GM18520 (cell line): ENCODE data around the gene LY6G6D.
"Not testable (repeated sequence)": the region's sequence is repeated elsewhere in the genome, so short reads cannot be mapped to it uniquely, and the experiment has no call there.

Experiments
- ATAC-seq: cut with Tn5 transposase; IDR thresholded peaks from one replicate; pipeline ENCODE4 v1.9.1; 2021; ENCODE audit not compliant: unreplicated experiment

Gene LY6G6D

DNA sequence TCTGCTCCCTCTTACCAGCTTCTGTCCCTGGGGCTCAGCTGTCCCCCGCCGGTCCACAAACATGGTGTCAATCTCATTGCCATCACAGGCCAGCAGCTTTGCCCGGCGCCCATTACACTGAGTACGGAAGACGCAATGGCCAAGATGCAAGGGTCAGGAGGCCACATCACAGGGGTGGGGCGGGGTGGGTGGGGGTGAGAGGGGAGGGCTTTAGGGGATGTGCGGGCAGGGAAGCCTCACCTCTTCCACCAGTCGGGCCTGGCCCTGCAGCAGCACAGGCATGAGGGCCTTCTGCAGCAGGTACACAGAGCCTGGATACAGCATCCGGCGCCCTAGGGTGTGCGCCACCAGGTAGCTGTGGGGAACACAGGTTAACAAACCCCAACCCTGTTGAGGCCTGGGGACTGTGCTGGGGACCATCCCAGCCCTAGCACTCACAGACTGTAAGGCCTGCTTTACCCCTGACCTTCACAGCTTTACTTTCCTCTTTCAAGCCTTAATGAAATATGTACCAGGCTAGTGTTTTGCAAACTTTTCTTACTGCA, 23.5 kb upstream of the LY6G6D start:
- ATAC-seq = no peak

DNA sequence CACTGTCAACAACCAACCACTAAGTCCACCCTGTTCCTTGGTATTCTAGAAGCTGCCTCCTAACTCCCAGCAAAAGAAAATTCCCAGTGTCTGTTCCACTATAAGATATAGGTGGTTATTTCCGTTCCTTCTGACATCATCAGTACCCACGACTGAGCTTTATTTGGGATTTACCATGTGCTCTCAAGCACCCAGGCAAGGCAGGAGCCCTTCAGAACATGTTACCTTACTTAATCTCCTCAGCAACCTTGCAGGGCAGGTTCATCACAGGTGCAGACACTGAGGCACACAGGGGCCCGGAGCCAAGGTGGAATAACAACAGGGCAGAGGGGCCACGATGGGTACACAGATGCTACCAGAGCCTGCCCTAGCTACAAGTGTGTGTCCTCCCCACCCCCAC, 22.8 kb upstream of the LY6G6D start:
- ATAC-seq = no peak

DNA sequence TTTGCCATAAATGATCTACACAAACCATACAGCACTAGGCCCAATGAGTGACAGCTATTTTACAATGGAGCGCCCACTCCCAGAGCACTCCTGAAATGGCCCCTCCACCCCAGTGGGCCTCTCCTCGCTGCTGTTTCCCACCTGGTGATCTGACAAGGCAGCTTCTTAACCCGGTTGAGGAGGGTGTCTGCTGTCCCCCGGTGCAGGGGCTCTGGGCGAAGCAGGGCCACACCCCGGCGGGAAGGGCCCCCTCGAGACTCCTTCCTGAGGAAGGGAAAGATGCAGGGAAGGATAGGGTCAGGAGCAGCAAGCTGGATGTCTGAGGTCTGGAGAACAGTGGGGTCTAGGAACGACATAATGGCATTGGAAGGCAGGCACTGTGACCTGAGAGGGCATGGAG, 22.3 kb upstream of the LY6G6D start:
- no peak for ATAC-seq

DNA sequence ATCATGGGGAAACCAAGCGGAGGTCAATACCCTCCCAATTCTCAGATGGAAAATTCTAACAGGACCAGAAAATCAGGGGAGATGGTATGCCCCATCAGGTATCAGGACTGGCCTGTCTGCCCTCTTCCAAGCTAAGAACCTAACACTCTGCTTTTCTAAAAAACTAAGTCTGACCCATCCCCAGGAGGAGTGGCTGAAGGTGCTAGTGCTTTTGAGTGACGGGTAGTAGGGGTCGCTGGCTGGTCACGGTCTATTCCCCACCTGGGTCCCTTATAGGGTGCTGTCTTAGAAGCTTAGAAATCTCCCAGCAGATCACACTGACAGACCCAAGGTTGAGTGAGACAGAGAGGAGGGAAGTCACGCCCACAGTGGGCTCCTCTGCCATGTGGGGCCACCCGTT, 21.6 kb upstream of the LY6G6D start:
- ATAC-seq = no peak

DNA sequence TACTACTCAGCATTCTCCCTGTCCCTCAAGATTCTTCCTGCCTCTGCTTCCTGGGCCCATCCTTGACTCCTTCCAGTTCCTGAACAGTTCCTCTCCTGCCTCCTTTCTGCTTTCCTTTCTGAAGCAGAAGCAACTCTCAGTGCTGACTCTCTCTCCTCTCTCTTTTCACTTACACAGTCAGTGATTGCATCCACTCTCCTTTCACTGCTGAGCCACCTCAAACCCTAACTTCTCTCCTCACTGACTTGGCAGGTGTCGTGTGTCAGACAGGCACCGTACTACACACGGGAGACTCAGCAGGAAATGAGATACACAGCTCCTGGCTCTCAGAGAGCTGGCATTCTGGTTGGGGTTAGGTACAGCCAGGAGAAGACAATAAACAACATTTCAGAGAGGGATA, 17.6 kb upstream of the LY6G6D start:
- no peak for ATAC-seq

DNA sequence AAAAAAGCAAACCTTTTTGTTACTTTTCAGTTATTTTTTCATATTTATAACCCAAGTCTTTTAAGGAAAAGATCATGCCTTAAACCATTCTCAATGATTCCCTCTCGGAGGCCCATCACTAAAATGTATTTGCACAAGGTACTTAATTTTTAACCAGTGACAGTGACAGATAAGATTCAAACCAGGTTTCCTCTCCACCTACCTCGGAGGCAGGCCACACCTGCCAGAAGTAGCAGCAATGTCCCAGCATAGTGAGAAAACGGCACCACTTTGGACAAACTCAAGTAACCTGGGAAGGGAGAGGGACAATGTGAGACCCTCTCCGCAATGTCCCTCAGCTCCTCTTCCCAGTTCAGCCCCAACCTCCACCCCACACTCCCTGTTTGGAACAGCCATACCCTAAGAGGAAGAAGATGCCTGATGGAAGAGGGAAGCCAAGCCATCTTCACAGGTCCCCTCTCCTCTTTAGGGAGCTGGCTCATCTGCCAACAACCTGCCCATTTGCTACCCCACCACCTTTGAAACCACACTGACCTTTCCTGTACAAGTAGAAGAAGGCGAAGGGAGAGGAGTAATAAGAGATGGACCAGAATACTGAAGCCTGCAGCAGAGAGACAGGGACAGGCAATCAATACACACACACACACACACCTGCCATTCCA, 14.3 kb upstream of the LY6G6D start:
- ATAC-seq = no peak

DNA sequence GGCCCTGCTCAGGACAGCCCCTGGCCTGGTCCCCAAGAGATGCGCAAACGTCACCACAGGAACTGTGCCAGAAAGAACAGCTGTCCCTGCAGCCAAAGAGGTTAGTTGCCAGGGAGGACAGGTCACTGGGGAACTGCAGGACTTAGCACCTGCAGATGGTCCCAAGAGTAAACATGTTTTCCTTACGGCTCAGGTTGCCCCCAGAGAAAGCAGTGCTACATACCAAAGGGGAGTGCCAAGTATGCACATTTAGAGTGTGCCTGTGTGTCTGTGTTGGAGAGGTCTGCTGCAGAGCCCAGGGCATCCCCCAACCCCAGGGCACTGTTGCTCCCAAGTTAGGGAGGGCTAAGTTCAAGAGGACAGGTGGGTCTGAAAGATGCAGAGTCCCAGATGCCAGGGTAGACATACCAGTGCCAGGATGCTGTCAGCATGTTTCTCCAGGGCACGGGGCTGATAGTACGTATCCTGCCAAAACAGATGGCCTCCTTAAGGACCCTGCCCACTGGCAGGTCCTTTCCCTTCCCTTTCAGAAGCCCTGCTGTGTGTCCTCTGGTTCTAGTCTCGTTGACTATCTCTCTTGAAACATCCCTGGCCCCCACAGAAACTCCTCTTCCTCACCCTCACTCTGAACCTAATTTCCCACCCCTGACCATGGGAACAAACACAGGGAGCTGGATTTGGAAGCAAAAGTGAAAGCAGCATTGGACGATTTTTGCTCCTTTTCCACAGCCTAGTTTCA, 13.3 kb upstream of the LY6G6D start:
- ATAC-seq = no peak

DNA sequence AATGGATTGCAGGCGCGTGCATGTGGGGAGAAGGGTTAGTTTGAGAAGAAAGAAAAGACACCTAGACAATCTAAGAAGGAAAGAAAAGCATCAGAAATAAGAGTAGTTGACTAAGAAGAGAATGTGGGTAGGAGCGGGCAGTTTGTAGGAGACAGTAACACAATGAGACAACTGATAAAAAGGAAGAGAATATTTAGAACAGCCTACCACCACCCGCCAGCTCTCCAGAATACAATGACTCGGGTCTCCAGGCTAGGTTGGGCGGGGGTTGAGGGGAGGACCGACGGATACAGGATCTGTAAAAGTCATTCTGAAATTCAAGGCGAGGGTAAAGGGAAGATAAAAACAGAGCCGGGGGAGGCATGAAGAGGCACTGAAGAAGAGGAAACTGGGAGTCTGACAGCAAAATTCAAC, 12.7 kb upstream of the LY6G6D start:
- no peak for ATAC-seq

DNA sequence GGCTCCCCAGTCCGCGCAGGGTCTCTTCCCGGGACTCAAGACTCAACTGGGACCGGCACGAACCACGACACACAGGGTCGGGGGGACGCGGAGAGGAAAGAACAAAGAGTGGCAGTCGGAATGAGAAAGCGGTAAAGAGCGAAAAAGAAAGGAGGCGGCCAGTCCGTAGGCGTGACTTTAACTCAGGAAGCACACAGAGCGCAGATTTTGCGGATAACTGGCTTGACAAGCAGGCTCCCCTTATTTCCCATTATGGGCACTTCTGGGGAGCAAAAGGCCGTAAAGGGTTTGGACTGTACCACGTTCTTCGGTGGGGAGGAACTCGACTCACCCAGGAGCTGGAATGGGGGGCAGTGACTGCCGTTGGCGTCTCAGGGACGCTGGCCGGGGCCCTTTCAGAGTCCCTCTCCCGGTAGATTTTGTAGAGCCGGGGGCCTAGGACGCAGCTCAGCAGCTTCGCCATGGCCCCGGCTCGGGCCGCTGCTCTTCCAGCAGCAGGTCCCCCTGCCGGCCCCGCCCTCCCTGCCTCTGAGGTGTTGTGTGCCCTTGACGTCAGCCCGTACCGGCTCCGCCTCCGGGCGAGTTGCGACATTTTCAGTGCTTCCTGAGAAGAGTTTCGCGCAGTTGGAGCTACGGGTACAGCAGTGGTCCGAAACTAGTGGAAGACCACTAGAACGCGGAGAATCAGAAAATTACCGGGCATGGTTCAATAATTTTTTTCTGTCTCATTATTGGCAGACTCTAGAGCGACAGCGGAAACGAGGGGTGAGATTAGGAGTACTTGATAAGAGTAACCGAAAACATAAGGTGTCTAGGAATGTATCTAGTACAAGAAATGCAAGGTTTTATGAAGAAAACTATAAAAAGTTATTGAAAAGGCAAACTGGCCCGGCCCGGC, 12.1 kb upstream of the LY6G6D start, which contains the start of gene ABHD16A:
ABHD16A (minus strand) TSS at position 506 of the 898 bp plus-strand sequence; CDS start at position 463, 43 bp downstream.
- peak; percentile 80 for ATAC-seq

DNA sequence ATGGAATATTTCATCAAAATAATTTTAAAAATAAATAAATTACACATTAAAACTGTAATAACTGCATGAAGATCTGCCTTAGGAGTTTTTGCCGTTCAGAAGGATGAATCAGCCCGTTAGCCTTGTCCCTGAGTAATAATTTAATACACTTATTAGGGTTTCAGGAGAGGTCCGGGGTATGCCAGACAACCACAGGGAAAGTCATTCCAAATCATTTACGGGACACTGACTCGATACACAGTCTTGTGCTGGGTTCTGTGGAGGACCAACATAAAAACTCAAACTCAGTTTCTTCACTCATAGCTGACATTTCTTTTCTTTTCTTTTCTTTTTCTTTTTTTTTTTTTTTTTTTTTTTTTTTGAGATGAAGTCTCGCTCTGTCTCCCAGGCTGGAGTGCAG, 9.2 kb upstream of the LY6G6D start:
- no peak for ATAC-seq

DNA sequence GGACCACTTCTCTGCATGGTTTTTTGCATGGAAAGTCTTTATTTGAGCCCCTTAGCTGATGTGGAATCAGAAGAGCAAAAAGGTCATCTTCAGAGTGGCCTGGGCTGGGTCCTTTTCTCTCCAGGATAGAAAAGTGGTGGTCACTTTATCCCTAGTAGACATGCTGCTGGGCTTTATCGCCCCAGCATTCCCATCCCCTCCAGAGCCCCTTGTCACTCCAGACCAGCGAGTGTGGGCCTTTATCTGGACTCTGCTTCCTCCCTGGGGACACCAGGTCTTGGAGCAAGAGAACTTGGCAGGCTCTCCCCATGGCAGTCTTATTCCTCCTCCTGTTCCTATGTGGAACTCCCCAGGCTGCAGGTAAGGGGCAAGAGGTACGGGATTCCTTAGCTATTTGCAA, 8.5 kb upstream of the LY6G6D start, which contains the start of gene LY6G6F:
LY6G6F (plus strand) TSS at position 268 of the 400 bp plus-strand sequence; CDS start at position 309, 41 bp downstream.
- ATAC-seq = no peak

DNA sequence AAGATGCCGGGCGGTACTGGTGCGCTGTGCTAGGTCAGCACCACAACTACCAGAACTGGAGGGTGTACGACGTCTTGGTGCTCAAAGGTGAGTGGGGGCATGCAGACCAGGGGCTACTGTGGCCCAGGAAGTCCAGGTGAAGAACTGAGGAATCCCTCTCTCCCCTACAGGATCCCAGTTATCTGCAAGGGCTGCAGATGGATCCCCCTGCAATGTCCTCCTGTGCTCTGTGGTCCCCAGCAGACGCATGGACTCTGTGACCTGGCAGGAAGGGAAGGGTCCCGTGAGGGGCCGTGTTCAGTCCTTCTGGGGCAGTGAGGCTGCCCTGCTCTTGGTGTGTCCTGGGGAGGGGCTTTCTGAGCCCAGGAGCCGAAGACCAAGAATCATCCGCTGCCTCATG, 7.4 kb upstream of the LY6G6D start:
- ATAC-seq = no peak

DNA sequence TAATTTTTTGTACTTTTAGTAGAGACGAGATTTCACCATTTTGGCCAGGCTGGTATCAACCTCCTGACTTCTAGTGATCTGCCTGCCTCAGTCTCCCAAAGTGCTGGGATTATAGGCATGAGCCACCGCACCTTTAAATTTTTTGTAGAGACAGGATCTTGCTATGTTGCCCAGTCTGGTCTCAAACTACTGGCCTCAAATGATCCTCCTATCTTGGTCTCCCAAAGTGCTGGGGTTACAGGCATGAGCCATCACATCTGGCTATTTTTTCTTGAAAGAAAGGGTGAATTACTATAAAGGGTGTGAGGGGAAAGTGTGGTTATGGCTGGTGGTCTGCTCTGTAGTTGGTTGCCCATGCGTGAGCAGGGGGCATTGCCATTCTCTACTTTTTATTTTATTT, 6.9 kb upstream of the LY6G6D start:
- ATAC-seq = no peak

DNA sequence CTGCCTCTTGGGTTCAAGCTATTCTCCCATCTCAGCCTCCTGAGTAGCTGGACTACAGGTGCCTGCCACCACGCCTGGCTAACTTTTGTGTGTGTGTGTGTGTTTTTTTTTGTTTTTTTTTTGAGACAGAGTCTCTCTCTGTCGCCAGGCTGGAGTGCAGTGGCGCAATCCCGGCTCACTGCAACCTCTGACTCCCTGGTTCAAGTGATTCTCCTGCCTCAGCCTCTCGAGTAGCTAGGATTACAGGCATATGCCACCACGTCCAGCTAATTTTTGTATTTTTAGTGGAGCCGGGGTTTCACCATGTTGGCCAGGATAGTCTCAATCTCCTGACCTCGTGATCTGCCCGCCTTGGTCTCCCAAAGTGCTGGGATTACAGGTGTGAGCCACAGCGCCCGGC, 6.0 kb upstream of the LY6G6D start:
- not testable (repeated sequence) for ATAC-seq

DNA sequence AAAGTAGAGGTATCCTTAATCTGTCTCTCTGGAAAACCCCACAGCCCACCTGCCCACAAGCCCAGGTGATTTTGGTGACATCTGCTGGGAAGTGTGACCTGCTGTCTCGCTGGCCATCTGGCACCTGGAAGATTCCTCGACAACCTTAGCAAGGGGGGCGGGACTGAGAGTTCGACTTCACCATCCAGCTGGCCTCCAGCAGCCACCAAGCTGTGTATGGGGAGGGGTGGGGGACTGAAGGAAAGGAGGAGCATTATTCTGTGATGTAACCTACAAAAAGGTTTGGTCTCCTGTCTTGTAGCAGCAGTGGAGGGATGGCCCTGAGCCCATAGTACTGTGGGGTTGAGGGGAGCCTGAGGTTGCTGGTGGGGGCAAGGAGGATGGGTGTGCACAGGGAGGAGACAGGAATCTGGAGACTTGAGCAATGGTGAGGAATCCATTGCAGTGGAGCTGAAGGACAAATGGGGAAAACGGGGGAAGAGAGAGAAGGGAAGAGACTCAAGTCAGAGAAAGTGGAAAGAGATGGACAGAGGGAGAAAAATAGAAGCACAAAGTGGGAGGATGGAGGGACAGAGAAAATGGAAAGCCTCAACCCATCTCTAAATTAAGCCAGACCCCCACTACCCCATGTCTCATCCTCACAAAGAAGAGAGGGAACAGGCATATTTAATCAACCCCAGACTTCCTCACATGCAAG, 4.5 kb upstream of the LY6G6D start:
- ATAC-seq = no peak

DNA sequence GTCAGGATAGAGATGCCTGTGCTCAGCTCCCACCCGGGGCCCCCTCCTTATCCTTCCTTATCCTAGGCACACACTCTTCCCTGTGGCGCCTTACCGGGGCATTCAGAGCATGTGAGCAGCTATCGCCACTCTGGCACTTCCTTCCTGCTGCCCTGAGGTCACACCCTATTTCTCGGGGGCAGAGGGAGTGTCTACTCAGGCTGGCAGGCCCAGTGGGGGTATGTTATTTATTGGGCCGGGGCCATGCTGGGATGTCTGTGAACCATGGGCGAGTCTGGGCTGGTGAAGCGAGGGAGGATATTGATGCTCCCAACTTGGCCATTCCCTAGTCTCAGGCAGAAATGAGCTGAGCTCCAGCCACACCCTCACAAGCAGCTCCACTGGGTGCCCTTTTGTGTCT, 3.9 kb upstream of the LY6G6D start:
- no peak for ATAC-seq

DNA sequence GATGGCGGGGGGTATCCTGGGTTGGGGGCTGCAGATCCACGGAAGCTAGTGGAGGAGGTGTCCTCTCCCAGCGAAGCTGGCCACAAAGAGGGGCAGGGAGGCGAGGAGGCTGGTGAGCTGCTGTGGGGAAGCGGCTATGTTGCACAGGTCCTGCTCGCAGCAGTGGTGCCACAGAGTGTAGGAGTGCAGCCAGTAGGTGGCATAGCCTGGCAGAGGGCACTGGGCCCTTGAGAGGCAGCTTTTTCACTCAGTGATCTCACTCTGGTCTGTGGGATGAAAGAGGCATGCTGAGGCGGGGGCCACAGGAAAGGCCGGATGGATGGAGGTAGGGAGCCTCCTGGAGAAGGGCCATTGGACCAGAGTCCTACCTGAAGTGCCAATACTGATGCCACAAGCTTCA, 2.9 kb upstream of the LY6G6D start:
- no peak for ATAC-seq

DNA sequence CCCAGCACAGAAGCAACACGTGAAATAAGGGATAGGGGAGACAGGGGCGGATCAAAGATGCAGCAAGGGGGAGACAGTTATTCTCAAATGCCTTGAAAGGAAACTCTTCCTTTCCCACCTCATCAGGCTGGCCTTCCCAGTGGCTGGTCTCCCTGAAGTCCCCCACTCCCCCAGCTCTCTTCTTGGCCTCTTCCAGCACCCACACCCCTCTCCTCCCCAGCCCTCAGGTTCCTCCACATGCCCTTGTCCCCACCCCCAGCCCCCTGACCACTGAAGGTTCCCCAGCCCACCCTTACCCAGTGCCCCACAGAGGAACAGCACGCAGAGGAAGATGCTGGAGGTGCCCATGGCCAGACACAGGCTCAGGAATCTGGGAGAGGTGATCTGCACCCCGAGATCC, 1.7 kb upstream of the LY6G6D start:
- ATAC-seq = no peak

DNA sequence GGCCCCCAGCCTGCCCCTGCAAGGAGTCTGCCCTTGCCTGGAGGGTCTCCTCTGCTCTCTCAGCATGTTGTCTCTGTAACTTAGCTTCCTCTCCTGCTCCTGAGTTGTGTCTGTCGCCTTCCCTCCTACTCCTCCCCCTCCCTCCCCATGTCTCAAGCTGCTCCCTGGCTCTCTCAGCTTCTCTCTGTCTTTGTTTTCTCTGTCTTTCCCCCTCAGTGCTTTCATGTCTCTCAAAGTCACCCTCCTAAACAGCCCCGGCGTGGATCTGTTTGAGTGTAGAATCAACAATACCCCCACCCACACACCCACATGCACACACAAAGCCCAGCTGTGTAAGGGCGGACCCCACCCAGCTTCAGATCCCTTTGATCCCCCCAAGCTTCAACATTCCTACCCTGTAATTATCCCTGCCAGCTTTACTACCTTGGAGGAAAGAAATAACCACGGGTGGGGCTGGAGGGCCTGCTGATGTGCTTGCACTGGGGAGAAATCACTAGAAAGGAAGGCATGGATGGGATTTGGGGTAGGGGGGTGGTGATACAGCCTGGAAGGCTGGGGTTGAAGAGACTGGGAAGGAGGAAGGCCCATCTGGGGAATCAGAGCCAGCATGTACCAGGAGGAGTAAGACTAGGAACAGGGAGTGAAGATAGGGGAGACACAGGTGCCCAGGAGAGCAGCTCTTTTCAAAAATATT, 1.0 kb upstream of the LY6G6D start:
- ATAC-seq = no peak
